ENCODE measurements around the gene SLC10A7.

The SLC10A7 gene

GRCh38 chr4:146317783-146318182 lies 204.0 kb downstream of the SLC10A7 start:
- Mint-ChIP-seq H3K27ac (no peak overlapping the region), H3K27me3 (no peaks in the 10 kb centered on the region)
- ATAC-seq (replicated peaks): no peak

GRCh38 chr4:146315184-146315583 lies 206.6 kb downstream of the SLC10A7 start:
- H3K4me1 Mint-ChIP-seq: peaks cover 2 to 5% of the 10 kb centered on the region in 2 donors
- DNase-seq: no peak
- H3K4me3 Mint-ChIP-seq: no peak overlapping the region
- no peaks in the 10 kb centered on the region for H3K9me3 Mint-ChIP-seq
- H3K27me3 Mint-ChIP-seq: no peaks in the 10 kb centered on the region
- peaks cover 0 to 2% of the 10 kb centered on the region in 2 donors for H3K36me3 Mint-ChIP-seq
- ATAC-seq (replicated peaks): no peak
- no peak overlapping the region for H3K27ac Mint-ChIP-seq

More at GRCh38 chr4:146317783-146318182, 204.0 kb downstream of the SLC10A7 start:
- no peaks in the 10 kb centered on the region for H3K9me3 Mint-ChIP-seq
- peaks cover 1% of the 10 kb centered on the region in 2 donors for H3K36me3 Mint-ChIP-seq
- no peak for DNase-seq
- H3K4me1 Mint-ChIP-seq: no peaks in the 10 kb centered on the region
- no peak overlapping the region for H3K4me3 Mint-ChIP-seq

GRCh38 chr4:146311238-146311970 lies 210.3 kb downstream of the SLC10A7 start:
- H3K9me3 Mint-ChIP-seq: no peaks in the 10 kb centered on the region
- H3K27me3 Mint-ChIP-seq: no peaks in the 10 kb centered on the region
- H3K4me1 Mint-ChIP-seq: peaks cover 2 to 7% of the 10 kb centered on the region in 2 donors
- peaks cover 0 to 2% of the 10 kb centered on the region in 2 donors for H3K36me3 Mint-ChIP-seq
- no peak overlapping the region for H3K4me3 Mint-ChIP-seq
- DNase-seq (no peak), ATAC-seq (replicated peaks) (no peak)
- no peak overlapping the region for H3K27ac Mint-ChIP-seq

- Mint-ChIP-seq H3K27ac (no peak overlapping the region), H3K4me1 (peaks cover 2 to 7% of the 10 kb centered on the region in 2 donors), H3K9me3 (no peaks in the 10 kb centered on the region), H3K36me3 (peaks cover 0 to 2% of the 10 kb centered on the region in 2 donors), H3K4me3 (no peak overlapping the region), H3K27me3 (no peaks in the 10 kb centered on the region)
- ATAC-seq (replicated peaks) (no peak), DNase-seq (no peak)
Measured at GRCh38 chr4:146310319-146311021, 211.3 kb downstream of the SLC10A7 start.

- Mint-ChIP-seq H3K36me3 (peaks cover 5 to 9% of the 10 kb centered on the region in 2 donors), H3K4me1 (peaks cover 2 to 7% of the 10 kb centered on the region in 2 donors), H3K4me3 (no peak overlapping the region), H3K27ac (no peak overlapping the region), H3K9me3 (no peaks in the 10 kb centered on the region), H3K27me3 (no peaks in the 10 kb centered on the region)
- DNase-seq: no peak
- no peak for ATAC-seq (replicated peaks)
Measured at GRCh38 chr4:146308951-146309350, 212.8 kb downstream of the SLC10A7 start.

GRCh38 chr4:146302822-146303221 lies 218.9 kb downstream of the SLC10A7 start:
- DNase-seq (no peak), ATAC-seq (replicated peaks) (no peak)
- Mint-ChIP-seq H3K27me3 (no peaks in the 10 kb centered on the region), H3K9me3 (no peaks in the 10 kb centered on the region), H3K4me1 (peaks cover 0 to 4% of the 10 kb centered on the region in 2 donors), H3K4me3 (no peak overlapping the region), H3K27ac (no peak overlapping the region), H3K36me3 (peaks cover 9 to 14% of the 10 kb centered on the region in 2 donors)

GRCh38 chr4:146299607-146300006 lies 222.1 kb downstream of the SLC10A7 start:
- Mint-ChIP-seq H3K4me3 (no peak overlapping the region), H3K36me3 (peaks cover 8 to 15% of the 10 kb centered on the region in 2 donors), H3K9me3 (no peaks in the 10 kb centered on the region), H3K27me3 (no peaks in the 10 kb centered on the region), H3K27ac (no peak overlapping the region), H3K4me1 (peaks cover 0 to 4% of the 10 kb centered on the region in 2 donors)
- DNase-seq (no peak), ATAC-seq (replicated peaks) (no peak)

GRCh38 chr4:146294776-146295175 lies 227.0 kb downstream of the SLC10A7 start:
- Mint-ChIP-seq H3K36me3 (peaks cover 21 to 23% of the 10 kb centered on the region in 2 donors), H3K9me3 (peaks cover 0 to 2% of the 10 kb centered on the region in 2 donors), H3K4me3 (no peak overlapping the region), H3K27me3 (no peaks in the 10 kb centered on the region), H3K27ac (no peak overlapping the region), H3K4me1 (peaks cover 0 to 4% of the 10 kb centered on the region in 2 donors)
- DNase-seq (no peak), ATAC-seq (replicated peaks) (no peak)

- no peak overlapping the region for H3K27ac Mint-ChIP-seq
Measured at GRCh38 chr4:146292508-146292907, 229.2 kb downstream of the SLC10A7 start.

GRCh38 chr4:146291313-146291712 lies 230.4 kb downstream of the SLC10A7 start:
- DNase-seq (no peak), ATAC-seq (replicated peaks) (no peak)
- Mint-ChIP-seq H3K4me3 (no peak overlapping the region), H3K27me3 (no peaks in the 10 kb centered on the region), H3K9me3 (peaks cover 0 to 2% of the 10 kb centered on the region in 2 donors), H3K4me1 (no peaks in the 10 kb centered on the region), H3K27ac (no peak overlapping the region), H3K36me3 (peaks cover 20 to 25% of the 10 kb centered on the region in 2 donors)

More at GRCh38 chr4:146292508-146292907, 229.2 kb downstream of the SLC10A7 start:
- no peak overlapping the region for H3K4me3 Mint-ChIP-seq
- H3K9me3 Mint-ChIP-seq: peaks cover 0 to 2% of the 10 kb centered on the region in 2 donors
- H3K4me1 Mint-ChIP-seq: no peaks in the 10 kb centered on the region
- DNase-seq: no peak
- H3K27me3 Mint-ChIP-seq: no peaks in the 10 kb centered on the region
- peaks cover 23 to 25% of the 10 kb centered on the region in 2 donors for H3K36me3 Mint-ChIP-seq
- no peak for ATAC-seq (replicated peaks)

- Mint-ChIP-seq H3K9me3 (peaks cover 0 to 2% of the 10 kb centered on the region in 2 donors), H3K4me1 (no peaks in the 10 kb centered on the region), H3K27ac (no peak overlapping the region), H3K27me3 (no peaks in the 10 kb centered on the region), H3K4me3 (no peak overlapping the region), H3K36me3 (peaks cover 15 to 19% of the 10 kb centered on the region in 2 donors)
- no peak for ATAC-seq (replicated peaks)
- no peak for DNase-seq
Measured at GRCh38 chr4:146288193-146288592, 233.5 kb downstream of the SLC10A7 start.

GRCh38 chr4:146285037-146285436 lies 236.7 kb downstream of the SLC10A7 start:
- no peaks in the 10 kb centered on the region for H3K4me1 Mint-ChIP-seq
- no peak for DNase-seq
- H3K9me3 Mint-ChIP-seq: no peaks in the 10 kb centered on the region
- ATAC-seq (replicated peaks): no peak
- H3K4me3 Mint-ChIP-seq: no peak overlapping the region
- H3K27ac Mint-ChIP-seq: no peak overlapping the region
- H3K36me3 Mint-ChIP-seq: peaks cover 5 to 9% of the 10 kb centered on the region in 2 donors
- no peaks in the 10 kb centered on the region for H3K27me3 Mint-ChIP-seq

- DNase-seq (no peak), ATAC-seq (replicated peaks) (no peak)
- Mint-ChIP-seq H3K4me1 (no peaks in the 10 kb centered on the region), H3K27me3 (no peaks in the 10 kb centered on the region), H3K4me3 (no peak overlapping the region), H3K36me3 (peaks cover 7 to 8% of the 10 kb centered on the region in 2 donors), H3K27ac (no peak overlapping the region), H3K9me3 (no peaks in the 10 kb centered on the region)
Measured at GRCh38 chr4:146283758-146284651, 237.7 kb downstream of the SLC10A7 start.

- Mint-ChIP-seq H3K4me1 (no peaks in the 10 kb centered on the region), H3K27me3 (no peaks in the 10 kb centered on the region), H3K36me3 (peaks cover 3 to 4% of the 10 kb centered on the region in 2 donors), H3K27ac (no peak overlapping the region), H3K9me3 (no peaks in the 10 kb centered on the region), H3K4me3 (no peak overlapping the region)
- DNase-seq (no peak), ATAC-seq (replicated peaks) (no peak)
Measured at GRCh38 chr4:146282657-146283056, 239.1 kb downstream of the SLC10A7 start.
